ENCODE data around the gene PBX3.
A peak's percentile ranks its signal among the peaks of the same experiment; 100 is the strongest.

PBX3 gene

DNA sequence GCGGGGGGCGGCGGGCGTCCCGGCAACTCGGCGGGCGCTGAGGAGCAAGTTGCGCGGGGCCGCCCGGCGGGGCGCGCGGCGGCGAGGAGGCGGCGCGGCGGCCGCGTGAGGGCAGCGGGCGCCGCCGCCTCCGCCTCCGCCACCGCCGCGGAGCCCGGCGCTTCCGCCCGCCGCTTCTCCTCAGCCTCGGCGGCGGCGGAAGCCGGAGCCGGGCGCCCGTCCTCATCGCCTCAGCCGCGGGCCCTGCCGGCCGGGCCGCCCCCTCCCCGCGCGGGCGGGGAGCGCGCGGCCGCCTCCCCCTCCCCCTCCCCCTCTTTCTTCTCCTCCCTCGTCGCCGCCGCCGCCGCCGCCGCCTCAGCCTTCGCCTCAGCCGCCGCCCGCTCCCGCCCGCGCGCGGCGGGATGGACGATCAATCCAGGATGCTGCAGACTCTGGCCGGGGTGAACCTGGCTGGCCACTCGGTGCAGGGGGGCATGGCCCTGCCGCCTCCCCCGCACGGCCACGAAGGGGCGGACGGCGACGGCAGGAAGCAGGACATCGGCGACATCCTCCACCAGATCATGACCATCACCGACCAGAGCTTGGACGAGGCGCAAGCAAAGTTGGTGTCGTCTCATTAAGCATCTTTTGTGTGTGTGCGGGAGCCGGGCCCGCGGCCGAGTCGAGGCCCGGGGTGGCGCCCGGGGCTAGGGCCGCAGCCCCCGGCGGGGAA is at the start of gene PBX3:
Gene PBX3, plus strand, starts transcription at position 321 of the 712 bp plus-strand sequence.
- DNase-seq, result peak; percentile 45

DNA sequence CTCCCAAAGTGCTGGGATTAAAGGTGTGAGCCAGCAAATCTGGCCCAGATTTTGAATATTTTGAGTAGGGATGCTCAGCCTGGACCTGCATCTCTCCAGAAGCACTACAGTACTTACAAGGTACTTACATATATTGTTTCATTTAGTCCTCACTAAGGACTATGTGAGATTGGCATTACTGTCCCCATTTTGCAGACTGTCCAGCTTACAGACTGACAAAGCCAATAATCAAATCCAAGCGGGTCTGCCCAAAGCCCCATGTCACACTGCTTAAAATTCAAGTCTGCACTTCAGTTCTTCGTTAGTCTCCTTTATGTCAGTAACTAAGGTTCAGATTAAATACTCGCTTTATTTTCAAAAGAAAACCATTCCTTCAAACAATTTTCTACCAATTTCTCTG is 47.3 kb upstream of the PBX3 start:
- no peak for DNase-seq

DNA sequence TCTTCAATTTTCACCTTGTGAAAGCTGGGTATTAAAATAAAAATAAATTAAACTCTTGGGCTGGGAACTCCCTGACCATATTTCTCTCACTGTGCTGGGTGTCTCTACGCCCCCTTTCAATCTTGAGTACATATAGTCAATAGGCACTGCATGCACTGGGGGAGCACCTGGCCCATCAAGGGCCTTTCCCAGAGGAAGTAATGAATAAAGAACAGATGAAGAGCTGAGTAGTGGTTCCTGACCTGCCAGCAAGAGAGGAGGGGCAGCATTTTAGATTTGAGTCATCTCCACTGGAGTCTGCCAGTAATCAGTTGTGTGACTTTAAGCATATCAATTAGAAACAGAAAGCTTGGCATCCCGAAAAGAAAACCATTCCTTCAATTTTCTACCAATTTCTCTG is 46.4 kb upstream of the PBX3 start:
- DNase-seq, result peak; percentile 10

DNA sequence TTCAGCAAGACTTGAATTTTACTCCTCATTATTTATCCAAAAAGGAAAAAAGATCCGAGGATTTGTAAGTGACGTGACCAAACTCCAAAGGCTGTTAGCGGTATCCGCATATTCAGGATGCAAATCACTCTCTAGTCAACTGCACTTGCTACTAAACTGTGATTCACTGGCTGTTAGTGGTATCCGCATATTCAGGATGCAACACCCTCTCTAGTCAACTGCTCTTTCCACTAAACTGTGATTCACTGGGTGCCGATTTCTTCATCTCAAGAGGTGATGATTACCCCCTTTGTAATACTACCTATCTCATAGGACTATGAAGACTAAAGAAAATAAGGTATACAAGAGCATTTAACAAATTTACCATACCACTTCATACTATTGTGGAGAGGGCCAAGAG is 45.8 kb upstream of the PBX3 start:
- no peak for DNase-seq

DNA sequence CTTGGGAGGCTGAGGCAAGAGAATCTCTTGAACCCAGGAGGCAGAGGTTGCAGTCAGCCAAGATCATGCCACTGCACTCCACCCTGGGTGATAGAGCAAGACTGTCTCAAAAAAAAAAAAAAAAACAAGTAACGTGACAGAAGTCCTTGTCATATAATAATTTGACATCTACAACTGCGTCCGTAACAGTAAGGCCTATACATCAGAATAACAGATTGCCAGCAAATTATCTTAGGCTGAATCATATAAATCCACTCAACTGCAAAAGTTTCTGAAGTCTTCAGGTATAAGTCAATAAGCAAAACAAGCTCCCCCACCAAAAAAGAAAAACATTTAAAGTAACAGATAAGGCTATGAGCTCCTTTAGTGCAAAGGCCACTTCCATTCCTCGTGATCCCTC is 43.5 kb upstream of the PBX3 start:
- DNase-seq, result no peak

DNA sequence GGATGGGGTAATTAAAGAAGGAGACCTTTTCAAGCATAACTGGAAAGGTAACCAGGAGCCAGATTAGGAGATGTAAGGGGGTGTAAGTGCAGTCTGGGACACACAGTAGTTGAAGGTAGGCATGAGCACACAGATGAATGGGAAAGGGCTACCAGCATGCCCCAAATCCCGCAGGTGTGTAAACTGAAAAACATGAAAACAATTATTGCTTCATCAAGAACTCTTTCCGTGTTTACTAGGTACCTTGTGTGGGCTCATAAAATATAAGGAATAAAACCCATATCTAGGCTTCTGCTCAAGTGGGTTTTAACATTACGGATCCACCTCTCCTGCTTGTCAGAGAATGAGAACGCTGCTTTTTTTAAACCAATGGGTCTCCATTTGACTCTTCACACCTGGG is 41.3 kb upstream of the PBX3 start:
- no peak for DNase-seq

DNA sequence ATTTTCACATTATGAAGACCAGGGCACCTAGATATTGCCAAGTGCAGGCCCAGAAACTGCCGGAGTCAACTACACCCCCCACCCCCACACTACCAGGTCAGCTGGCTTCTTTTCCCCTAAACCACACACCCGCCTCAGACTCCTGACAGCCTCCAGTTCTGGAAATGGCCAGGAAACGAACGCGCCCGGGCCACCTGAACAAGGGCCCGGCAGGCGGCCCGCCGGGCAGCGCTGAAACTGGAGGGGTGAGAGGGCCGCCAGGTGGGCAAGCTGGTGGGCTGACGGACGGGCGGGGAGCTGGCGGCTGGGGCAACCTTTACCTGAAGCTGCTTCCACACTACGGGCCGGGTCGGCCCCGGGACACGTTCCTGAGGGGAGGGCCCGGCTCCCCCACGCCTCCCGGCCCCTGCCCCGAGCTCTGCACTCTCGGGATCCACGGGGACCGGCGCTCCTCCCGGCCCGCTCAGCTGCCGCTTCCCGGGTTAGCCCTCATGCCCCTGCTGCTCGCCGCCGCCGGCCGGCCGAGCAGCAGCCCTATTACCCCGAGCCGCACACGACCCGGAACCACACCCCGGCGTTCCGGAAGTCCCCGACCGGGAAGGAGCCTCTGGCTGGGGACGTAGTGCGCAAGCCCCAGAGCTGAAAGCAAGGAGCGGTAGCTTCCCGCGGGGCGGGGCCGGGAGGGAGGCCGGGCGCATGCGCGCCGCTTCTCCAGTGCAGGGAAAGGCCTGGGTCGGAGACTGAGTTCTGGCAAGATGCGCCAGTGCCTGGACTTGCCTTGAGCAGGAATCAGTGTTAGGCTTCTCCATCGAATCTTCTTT is 40.3 kb upstream of the PBX3 start, which contains the start of gene MAPKAP1:
Gene MAPKAP1, minus strand, starts transcription at position 558 of the 821 bp plus-strand sequence. CDS start 34,634 bp downstream, outside the sequence.
- DNase-seq, result peak; percentile 94

DNA sequence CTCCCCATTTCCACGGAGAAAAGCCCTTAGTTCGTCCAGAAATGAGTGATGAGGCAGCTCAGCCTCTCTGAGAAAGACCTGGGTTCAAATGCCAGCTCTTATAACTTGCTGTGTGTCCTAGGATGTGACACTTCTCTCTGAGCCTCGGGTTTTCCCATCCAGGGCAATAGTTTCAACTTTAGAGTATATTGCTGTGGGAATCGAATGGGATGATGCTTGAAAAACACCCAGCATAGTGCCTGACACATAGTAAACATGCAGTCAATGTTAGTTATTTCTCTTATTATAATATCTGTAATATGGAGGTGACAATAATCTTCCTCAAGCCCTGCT is 39.7 kb upstream of the PBX3 start:
- no peak for DNase-seq

DNA sequence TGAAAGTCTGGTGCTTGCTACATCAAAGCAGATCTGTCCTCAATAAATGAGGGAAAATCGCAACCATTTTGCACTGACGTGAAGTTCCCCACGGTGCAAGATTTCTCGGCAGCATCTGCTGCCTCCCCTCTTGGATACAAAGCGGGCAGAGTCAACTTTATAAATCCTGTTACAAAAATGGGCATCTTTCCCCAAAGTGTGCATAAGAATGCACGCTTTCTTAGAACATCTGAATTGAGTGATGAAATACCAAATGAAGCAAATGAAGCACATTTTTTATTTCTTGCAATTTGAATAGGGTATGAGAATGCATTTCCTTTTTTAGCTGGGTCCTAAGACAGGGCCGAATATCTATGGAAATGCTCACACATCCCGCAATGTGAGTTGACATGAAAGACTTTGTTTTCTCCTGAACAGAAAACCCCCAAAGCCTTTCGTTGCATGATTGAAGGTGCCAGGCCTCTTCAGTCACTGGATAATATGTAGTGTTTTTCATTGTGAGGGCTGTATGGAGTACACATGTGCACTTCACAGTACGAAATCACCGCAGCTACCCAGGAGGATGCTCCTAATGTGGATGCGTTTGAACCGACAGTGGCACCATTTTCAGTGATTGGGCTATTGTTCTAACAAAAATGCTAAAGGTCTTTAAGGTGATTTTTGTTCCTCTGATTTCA is 20.6 kb upstream of the PBX3 start:
- DNase-seq, result no peak

DNA sequence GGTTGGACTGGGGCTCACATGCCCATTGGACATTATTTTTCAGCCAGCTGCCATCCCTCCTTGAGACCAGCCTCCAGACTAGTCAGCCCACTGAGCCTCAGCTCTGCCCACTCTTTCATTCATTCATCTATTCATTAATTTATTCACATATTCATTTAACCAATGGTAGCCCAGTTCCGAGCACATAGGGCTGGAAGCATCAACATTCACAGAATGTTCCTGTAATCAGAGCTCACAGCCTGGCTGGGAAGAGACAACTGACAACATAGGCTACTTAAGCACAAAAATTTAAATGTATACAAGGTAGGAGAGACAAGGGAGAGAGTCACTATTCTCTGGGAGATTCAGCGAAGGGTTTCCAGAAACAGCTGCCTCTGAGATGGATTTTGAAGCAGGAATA is 17.0 kb upstream of the PBX3 start:
- no peak for DNase-seq

DNA sequence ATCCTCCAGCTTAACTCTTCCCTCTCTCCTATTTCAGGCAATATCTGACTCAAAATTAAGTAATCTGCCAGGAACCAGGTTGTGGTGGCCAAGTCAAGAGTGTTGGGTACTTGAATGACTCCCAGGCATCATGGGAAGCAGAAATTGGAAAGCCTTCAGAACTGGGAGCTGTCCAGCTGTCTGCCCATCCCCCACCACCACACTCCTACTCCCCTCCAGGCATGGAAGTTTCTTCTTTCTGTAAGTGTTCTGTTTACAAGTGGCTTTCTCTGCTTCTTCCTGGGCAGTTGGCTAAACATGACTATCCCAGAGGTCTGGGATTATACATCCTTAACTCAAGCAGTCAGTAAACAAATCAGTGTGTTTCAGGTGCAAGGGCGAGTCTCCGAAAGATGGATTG is 14.6 kb upstream of the PBX3 start:
- no peak for DNase-seq

DNA sequence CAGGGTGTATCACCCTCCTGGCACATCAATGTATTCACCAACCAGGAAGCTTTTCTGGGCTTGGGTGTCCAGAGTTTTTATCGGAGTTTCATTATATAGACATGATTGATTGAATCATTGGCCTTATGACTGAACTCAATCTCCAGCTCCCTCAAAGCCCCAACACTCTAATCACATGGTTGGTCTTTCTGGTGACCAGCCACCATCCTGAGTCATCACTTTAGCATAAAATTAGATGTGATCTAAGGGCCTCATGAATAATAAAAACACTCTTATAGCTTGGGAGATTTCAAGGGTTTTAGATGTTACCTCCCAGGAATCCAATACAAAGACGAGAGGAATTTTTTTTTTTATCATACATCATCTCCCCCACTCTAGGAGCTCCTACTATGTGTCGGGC is 7.7 kb upstream of the PBX3 start:
- no peak for DNase-seq

DNA sequence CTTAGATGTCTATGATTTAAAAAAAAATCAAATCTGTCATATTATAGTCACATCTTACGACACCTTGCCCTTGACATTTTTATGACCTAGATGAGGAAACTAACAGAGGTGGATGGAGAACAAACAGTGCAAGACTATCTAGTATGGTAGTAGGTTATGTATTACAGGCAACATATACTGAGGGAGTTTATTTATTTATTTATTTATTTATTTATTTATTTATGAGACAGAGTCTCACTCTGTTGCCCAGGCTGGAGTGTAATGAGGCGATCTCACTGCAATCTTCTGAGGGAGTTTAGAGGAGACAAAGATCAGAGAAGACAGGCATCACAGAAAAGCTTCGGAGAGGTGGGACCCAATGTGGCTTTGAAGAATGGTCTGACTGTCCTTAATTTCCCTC is 4.5 kb upstream of the PBX3 start:
- no peak for DNase-seq

DNA sequence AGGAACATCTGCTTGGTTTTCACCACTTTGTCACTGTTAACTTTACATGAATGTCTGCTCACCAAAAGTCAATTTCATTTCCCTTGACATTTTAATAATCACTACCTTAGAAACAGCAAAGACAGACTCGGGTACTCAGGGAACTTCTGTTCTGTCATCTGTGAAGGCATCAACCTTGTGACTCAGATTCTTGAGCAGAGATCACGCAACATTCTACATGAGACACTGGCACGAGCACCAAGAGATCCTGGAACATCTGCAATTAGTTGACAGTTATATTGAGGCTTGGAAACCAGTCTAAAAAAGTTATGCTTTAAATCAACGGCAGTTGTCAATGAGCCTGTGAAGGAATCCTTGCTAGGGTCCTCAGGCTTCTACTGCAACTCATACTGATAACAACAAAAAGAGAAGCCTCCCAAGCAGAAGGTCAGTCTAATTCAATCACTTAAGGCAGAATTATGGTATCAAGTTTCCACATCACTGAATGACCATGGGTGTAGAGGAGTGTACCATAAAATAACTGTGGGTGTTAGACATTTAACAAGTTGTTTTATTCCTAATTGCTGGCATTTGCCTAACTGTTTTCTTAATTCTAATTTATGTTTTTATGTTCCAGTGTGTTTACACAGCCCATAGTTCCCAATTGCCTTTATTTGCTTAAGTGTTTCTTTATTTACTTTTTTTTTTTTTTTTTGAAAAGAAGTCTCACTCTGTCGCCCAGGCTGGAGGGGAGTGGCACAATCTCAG is 3.3 kb upstream of the PBX3 start:
- DNase-seq, result no peak

DNA sequence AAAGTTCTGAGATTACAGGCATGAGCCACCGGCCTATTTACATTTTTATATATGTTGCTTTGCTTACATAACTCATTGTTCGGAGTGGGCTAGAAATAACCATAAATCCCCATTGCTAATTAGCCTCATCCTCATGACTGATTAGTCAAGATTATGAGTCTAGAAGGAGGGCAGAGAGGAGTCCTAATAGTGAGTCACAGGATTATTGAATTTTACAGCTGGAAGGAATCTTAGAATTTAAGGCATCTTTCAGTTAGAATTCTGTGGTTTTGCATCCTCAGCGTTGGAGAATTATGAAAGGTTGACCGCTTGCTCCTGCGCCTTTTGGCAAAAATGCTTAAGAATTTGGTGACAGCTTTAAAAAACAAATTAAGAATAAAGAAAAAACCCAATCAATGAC is 2.6 kb upstream of the PBX3 start:
- no peak for DNase-seq

DNA sequence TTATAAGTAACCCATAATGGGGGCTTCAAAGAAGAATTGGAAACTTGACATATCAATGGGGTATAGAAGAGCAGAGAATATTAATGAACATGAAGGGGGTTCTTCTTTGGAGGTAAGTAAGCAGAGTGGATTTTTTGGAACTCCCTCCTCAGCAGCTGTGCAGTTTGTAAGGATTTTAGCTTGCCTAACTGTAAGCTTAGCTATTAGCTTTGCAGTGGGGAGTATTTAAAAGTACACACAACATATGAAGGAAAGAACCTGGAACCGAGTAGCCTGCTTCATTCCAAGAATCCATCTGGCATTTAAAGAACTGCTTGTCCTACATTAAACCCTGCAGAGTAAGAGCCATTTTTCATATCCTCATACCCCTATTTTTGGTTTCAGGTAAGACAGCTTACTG is 2.2 kb upstream of the PBX3 start:
- DNase-seq, result no peak

DNA sequence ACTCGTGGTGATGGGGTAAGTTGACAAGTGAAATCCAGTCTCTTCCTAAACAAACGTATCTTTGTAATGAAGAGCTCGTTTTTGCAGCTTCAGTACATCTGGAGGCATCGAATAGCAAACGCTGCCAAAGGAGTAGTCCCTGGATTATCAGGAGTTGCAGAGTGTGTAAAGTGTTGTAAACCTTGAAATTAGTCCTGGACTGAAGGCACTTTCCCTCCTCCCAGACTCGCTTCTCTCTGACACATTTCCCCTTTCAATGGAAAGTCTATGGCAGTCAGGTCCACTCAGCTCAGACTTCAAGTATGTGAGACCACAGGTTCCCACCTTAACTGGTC is 1.5 kb upstream of the PBX3 start:
- DNase-seq, result no peak

DNA sequence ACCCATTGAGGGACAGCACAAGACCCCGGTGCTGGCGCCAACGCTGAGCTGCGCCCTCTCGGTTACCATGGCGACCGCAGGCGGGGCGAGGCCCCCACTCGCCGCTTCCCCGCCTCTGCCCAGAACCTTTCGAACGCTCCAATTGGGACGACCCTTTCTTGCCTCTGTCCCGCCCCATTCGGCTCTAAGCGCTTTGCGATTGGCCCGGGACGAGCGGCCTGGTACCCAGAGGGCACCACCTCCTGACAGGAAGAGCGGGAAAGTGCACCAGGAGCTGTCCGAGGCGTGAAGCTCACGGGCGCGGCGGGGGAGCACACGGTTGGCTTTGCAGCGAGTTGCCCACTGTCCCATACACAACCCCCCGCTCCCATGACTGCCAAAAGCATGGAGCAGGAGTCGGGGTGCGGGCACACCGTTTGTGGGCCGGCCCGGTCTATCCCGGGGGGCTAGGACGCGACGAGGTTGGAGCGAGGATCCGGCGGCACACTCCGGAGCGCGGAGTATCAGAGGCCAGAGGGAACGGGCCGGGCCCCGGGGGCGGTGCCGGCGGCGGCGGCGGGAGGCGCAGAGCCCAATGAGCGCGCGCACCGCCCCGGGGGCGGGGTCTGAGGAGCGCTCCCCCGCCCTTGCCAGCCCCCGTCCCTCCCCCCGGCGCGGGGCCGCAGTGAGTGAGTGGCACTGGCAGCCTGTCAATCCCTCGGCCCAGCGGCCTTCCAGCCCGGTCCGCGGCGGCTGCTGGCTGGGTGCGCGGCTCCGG is 978 bp upstream of the PBX3 start:
- peak; percentile 92 for DNase-seq

DNA sequence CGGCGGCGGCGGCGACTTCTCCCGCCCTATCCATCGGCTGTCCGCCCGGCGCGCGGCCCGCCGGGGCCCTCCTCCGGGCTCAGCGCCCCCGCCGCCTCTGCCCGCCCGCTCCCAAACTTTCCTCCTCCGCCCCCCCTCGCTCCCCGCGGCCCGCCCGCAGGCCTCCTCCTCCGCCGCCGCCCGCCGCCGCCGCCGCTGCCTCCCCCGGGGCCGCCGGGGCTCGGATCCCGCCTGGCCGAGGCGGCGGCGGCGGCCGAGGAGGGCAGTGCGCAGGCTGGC is 460 bp upstream of the PBX3 start:
- no peak for DNase-seq

DNA sequence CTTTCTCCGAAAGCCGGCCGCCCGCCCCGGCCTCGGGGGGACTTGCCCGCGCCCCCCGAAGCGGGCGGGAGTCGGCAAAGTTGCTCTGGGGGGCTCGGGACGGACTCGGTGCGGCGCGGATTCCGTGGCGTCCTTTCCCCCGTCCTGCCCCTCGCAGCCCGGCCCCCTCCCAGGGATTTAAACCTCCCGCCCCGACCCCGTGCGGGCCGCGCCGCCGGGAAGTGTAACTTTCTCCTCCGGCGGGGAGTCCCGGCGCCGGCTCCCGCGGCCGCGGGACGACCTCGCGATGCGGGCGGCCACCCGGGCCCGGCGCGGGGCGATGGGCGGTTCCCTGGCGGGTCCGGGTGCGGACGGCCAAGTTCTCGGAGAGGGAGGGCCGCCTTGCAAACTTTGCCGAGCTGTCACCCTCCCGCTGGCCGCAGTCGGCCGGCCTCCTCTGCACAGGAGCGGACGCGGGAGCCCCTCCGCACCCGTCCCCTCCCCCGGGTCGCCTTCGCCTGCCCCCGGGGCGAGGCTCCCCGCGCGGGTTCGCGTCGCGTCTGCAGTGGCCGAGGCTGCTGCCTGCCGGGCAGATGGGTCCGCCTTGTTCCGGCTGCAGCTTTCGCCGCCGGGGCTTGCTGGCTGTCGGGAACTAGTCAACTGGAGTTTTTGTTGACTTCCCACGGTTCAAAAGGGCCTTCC is 732 bp downstream of the PBX3 start:
- DNase-seq, result peak; percentile 18

DNA sequence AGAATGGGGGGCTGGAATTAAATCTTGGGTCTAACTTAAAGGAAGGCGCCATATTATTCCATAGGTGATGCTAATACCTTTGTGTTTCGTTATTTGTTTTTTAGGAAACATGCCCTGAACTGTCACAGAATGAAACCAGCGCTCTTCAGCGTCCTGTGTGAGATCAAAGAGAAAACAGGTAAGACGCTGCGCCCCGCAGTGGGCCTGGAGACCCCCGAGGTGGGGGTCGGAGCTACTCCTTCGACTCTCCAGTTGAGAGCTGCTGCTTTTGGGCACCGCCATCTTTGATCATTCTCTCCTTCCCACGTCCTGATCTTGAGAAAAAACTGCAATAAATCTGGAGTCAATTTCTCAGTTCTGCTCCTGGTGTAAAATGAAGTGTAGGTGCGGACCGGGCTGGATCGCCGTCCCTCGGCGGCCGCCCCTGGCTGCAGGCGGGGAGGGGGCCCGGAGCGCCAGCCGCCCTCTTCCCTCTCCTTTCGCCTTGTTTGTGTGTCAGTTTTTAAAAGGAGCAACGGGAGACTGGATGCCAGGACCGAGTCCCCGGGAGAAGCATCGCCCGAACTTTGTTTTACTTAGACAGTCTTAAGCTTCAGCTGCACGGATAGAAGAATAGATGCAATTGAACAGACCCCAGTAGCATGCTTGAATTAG is 1.4 kb downstream of the PBX3 start:
- DNase-seq, result no peak

Measured in stimulated activated CD4-positive, alpha-beta T cell treated with anti-CD3 and anti-CD28 coated beads, Interleukin-12 subunit alpha, Interleukin-12 subunit beta, amount 100 ng/mL, for 4 hours (primary cell).